Neural progenitor cell (in vitro differentiated cells): Measurements from ENCODE around the gene ATAD2B.

Experiments
- EZH2phosphoT487 ChIP-seq: fragments of 200-600 bp; sonication (generic); IDR thresholded peaks from 2 replicates; pipeline ENCODE4 v1.6.1; 2017; ENCODE audit warnings: antibody characterized with exemption
- TF ChIP-seq, protein P1 (sequence below): fragments of 200-600 bp; sonication (generic); IDR thresholded peaks from 2 replicates; pipeline ENCODE4 v1.5.1; 2017; ENCODE audit warnings: antibody characterized with exemption, mild to moderate bottlenecking

DNA sequence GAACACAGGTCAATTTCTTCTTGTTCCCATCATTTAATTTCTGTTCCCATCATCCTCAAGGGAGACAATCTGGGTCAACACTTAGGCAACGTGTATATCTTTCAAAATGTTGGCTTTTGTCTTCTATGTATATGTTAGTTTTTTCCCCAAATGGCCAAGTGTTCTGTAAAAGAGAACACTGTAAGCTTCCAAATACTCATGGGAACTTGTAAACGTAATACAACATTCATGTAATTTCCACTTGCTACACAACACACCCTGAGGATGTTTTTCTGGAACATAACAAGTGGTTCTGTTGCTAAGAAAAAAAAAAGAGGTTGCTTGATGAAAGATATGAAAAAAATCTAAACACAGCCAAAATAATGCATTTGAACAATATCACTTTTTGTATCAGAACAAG is 149.1 kb downstream of the ATAD2B start:
- TF ChIP-seq EZH2phosphoT487 = no peak
- TF ChIP-seq, protein P1, sequence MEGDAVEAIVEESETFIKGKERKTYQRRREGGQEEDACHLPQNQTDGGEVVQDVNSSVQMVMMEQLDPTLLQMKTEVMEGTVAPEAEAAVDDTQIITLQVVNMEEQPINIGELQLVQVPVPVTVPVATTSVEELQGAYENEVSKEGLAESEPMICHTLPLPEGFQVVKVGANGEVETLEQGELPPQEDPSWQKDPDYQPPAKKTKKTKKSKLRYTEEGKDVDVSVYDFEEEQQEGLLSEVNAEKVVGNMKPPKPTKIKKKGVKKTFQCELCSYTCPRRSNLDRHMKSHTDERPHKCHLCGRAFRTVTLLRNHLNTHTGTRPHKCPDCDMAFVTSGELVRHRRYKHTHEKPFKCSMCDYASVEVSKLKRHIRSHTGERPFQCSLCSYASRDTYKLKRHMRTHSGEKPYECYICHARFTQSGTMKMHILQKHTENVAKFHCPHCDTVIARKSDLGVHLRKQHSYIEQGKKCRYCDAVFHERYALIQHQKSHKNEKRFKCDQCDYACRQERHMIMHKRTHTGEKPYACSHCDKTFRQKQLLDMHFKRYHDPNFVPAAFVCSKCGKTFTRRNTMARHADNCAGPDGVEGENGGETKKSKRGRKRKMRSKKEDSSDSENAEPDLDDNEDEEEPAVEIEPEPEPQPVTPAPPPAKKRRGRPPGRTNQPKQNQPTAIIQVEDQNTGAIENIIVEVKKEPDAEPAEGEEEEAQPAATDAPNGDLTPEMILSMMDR = no peak
